ENCODE measurements around the gene GLIPR2.
A peak's percentile ranks its signal among the peaks of the same experiment; 100 is the strongest.
"Not testable (repeated sequence)": the region's sequence is repeated elsewhere in the genome, so short reads cannot be mapped to it uniquely, and the experiment has no call there.

GLIPR2 gene

DNA sequence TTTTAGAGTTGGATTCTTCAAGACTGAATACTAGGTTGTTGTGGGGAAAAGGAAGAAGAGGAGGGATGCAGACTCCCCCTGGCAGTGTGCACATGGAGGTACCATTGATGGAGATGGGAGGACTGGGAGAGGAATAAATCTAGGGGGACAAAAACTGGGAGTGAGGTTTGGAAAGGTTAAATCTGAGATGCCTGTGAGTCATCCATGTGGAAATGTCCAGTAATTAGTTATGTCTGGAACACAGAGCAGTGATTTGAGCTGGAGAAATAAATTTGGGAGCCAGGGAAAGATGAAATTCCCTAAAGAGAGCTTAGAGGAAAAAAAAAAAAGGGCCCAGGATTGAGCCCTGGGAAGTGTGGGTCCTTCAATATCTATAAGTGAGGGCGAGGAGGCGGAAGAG, 24.7 kb downstream of the GLIPR2 start:
- no peak for DNase-seq (ENCODE audit: insufficient read length, low spot score)
- no peak for FAIRE-seq

DNA sequence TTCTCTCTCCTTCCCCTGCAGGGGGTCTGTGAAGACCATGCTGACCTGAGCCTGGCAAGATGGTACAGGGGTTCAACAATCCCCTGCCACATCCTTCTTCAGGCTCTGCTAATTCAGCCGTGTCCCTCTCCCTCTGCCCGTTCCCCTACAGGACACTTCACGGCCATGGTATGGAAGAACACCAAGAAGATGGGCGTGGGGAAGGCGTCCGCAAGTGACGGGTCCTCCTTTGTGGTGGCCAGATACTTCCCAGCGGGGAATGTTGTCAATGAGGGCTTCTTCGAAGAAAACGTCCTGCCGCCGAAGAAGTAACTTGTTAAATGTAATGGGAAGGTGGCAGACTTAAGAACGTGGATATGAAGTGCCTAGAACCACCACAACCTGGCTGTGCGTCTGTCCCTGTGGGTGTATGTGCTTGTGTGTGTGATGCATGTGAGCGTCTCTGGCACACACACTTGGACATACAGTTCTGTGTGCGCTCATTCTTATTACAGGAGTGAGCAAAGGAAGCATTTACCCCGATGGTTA, 25.7 kb downstream of the GLIPR2 start:
- FAIRE-seq (no peak), DNase-seq (ENCODE audit: insufficient read length, low spot score) (no peak)

- DNase-seq (ENCODE audit: insufficient read length, low spot score) (no peak), FAIRE-seq (peak; percentile 20)
Measured at GRCh38 chr9:36163049-36163785, 26.7 kb downstream of the GLIPR2 start.

GRCh38 chr9:36163786-36164170, 27.2 kb downstream of the GLIPR2 start:
- FAIRE-seq, result no peak
- no peak for DNase-seq (ENCODE audit: insufficient read length, low spot score)

DNA sequence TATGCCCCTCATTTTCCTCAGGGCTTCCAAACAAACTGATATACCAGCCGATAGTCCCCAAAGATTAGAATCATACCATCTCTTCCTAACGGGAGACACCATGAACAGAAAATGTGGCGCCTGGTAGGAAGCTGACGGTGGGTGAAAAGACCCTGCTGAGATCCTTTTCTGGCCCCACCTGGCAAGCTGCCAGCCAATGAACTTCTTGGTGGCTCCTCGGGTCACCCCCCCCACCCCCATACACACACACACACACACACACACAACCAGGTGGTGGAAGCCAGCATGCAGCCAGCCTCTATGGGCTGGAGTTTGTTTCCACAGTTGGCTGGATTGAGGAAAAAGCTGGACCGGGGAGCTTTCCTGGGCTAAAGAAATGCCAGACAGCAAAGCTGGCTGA, 27.8 kb downstream of the GLIPR2 start:
- no peak for DNase-seq (ENCODE audit: insufficient read length, low spot score)
- no peak for FAIRE-seq

DNA sequence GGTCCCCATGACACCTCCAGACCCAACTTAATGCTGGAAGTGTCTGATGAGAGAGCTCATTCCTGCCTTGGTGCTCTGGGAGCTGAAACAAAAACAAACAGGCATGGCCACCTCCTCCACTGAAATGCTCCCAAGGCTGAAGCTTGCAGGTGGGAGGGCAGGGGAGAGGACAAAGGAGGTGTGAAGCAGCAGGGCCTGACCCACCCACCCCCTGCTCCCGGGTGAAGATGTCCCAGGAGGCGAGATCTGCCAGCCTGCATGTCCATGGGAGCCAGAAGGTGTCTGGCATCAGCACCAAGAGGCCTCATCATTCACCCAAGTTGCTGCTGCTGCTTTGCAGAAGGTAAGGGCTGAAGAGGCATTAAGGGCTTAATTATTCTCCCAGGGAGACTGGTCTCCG, 28.5 kb downstream of the GLIPR2 start:
- no peak for FAIRE-seq
- DNase-seq (ENCODE audit: insufficient read length, low spot score), result no peak

GRCh38 chr9:36165826-36166167, 29.3 kb downstream of the GLIPR2 start:
- DNase-seq (ENCODE audit: insufficient read length, low spot score), result no peak
- no peak for FAIRE-seq

DNA sequence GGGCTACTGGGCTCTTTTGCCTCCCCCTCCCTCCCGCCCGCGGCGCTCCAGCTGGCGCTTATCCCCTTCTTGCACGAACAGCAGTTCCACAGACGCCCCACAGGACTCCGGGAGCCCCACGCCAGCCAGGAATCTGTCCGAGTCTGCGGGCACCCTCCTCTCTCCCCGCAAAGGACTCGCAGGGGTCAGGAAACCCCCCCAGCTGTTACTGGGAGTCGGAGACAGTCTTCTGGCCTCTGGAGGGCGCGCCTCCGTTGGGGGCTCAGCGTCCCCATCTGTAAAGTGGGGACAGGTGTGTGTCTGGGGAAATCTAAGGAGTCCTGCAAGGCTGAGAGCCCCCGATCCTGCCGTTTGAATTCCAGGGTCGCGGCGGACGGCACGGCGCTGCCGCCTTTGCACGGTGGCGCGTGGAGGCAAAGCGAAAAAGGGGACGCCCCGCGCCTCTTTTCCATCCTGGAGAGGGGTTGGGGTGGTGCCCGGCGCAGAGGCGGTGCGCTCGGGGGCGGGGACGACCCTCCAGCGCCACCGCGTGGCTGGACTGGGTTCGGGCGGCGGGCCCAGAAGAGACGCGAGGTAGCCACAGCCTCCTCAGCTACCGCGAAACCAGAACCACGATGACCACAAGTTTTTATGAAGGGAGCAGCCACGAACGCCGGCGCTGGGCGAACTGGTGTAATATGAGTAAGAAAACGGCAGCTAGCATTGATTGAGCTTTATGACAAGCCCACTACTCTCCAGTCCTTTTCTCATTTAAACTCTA, 29.8 kb downstream of the GLIPR2 start:
- DNase-seq (ENCODE audit: insufficient read length, low spot score), result peak; percentile 87
- peak; percentile 93 for FAIRE-seq

GRCh38 chr9:36169166-36169565, 32.6 kb downstream of the GLIPR2 start, which contains the start of gene CCIN:
CCIN (plus strand) TSS chr9:36169388; CDS start chr9:36169503, 115 bp downstream.
- FAIRE-seq, result no peak
- DNase-seq (ENCODE audit: insufficient read length, low spot score), result no peak

DNA sequence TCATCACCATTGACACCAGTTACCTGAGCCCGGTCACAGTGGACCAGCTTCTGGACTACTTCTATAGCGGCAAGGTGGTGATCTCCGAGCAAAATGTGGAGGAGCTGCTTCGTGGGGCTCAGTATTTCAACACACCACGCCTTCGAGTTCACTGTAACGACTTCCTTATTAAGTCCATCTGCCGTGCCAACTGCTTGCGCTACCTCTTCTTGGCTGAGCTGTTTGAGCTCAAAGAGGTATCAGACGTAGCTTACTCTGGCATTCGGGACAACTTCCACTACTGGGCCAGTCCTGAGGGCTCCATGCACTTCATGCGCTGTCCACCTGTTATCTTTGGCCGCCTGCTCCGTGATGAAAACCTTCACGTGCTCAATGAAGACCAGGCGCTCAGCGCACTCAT, 33.2 kb downstream of the GLIPR2 start:
- DNase-seq (ENCODE audit: insufficient read length, low spot score) (no peak), FAIRE-seq (no peak)

DNA sequence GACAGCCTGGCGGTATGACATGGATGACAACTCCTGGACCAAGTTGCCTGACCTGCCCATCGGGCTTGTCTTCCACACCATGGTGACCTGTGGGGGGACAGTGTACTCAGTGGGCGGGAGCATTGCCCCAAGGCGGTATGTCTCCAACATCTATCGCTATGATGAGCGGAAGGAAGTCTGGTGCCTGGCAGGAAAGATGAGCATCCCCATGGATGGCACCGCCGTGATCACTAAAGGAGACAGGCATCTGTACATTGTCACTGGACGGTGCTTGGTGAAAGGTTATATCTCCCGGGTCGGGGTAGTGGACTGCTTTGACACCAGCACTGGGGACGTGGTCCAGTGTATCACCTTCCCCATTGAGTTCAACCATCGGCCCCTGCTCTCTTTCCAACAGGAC, 34.0 kb downstream of the GLIPR2 start:
- FAIRE-seq, result no peak
- no peak for DNase-seq (ENCODE audit: insufficient read length, low spot score)

DNA sequence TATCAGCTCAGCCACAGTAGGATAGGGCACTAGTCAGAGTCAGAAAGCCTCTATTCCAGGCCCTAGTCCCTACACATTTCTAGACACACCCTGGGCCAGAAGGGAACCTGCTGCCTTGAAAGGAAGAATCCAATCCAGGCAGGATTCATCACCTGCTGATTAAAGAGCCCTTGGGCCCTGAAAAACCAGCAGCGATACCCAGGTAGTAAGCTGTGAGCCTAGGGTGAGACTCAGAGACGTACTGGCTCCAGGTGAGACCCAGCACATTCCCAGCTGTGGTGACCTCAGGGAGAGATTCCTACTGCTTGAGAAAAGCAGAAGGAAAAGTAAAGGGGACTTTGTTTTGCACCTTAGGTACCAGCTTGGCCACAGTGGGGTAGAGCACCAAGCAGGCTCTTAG, 37.3 kb downstream of the GLIPR2 start:
- DNase-seq (ENCODE audit: insufficient read length, low spot score) (no peak), FAIRE-seq (no peak)

DNA sequence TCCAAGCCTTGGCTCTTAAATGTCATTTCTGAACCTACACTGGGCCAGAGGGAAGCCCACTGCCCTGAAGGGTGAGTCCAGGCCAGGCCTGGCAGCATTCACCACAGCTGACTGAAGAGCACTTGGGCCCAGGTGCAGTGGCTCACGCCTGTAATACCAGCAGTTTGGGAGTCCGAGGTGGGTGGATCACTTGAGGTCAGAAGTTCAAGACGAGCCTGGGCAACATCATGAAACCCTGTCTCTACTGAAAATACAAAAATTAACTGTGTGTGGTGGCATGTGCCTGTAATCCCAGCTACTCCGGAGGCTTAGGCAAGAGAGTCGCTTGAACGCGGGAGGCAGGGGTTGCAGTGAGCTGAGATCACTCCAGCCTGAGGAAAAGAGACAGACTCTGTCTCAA, 37.7 kb downstream of the GLIPR2 start:
- FAIRE-seq, result no peak
- no peak for DNase-seq (ENCODE audit: insufficient read length, low spot score)

- FAIRE-seq (no peak), DNase-seq (ENCODE audit: insufficient read length, low spot score) (no peak)
Measured at GRCh38 chr9:36174731-36175130, 38.2 kb downstream of the GLIPR2 start.

GRCh38 chr9:36175209-36175608, 38.7 kb downstream of the GLIPR2 start:
- not testable (repeated sequence) for FAIRE-seq; DNase-seq (ENCODE audit: insufficient read length, low spot score)

- not testable (repeated sequence) for FAIRE-seq; DNase-seq (ENCODE audit: insufficient read length, low spot score)
Measured at GRCh38 chr9:36176496-36176895, 40.0 kb downstream of the GLIPR2 start.

GRCh38 chr9:36177571-36177970, 41.0 kb downstream of the GLIPR2 start:
- DNase-seq (ENCODE audit: insufficient read length, low spot score) (no peak), FAIRE-seq (no peak)

DNA sequence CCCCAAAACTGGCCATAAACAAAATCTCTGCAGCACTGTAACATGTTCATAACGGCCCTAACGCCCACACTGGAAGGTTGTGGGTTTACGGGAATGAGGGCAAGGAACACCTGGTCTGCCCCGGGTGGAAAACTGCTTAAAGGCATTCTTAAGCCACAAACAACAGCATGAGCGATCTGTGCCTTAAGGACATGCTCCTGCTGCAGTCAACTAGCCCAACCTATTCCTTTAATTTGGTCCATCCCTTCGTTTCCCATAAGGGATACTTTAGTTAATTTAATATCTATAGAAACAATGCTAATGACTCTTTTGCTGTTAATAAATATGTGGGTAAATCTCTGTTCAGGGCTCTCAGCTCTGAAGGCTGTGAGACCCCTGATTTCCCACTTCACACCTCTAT, 43.7 kb downstream of the GLIPR2 start:
- FAIRE-seq; DNase-seq (ENCODE audit: insufficient read length, low spot score): not testable (repeated sequence)

DNA sequence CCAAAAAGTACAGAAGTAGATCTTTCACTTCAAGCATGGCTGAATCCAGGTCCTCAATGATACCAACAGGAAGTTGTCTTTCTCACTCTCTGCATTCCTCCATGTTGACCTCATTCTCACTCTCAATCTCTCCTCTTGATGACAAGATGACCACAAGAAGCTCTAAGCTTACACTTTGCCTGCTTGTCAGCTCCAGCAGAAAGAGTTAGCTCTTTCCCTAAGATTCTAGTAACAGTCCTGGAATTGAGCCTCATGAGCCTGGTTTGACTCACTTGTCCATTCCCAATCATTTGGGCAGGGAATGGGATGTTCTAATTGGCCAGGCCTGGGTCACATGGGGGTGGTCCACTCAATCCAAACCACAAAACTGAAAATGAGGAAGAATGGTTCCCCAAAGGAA, 50.9 kb downstream of the GLIPR2 start:
- DNase-seq (ENCODE audit: insufficient read length, low spot score) (no peak), FAIRE-seq (no peak)

DNA sequence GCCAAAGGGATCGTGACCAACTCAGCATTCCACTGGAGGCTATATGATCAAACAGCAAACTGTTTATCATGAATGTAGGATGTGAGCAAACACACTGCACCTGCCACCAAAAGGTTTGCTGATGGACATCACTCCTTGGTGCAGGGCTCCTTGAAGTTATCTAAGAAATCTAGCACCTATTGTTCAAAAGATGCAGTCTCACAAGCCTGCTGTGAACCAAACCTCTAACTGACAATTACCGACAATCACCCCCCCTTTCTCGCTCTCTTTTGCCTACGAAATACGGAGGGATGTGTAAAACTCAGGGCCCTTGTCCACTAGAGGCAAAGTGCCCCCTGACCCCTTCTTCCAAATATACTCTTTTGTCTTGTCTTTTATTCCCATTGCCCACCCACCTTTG, 51.7 kb downstream of the GLIPR2 start:
- FAIRE-seq (no peak), DNase-seq (ENCODE audit: insufficient read length, low spot score) (no peak)

DNA sequence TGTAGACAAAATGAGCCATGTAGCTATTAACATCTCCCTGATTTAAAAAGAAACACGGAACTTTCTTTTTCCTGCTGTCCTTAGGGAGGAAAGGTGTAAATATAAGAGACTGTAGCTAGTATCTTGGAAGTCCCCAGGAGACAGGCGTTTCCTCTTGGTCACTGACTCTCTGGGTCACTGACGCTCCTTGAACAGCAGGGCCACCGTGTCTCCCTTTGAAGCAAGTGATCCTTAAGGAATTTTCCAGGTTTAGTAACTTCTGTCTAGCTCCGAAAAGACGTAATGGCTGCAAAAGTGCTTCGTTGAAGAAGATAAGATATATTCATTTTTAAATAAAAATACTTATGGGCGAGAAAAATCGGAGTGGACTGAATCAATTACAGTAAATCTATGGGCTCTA, 53.4 kb downstream of the GLIPR2 start:
- no peak for FAIRE-seq

More for the DNA sequence above, 53.4 kb downstream of the GLIPR2 start:
- DNase-seq (ENCODE audit: insufficient read length, low spot score), result no peak
